Activated T-cell treated with anti-CD3 and anti-CD28 coated beads, Interleukin-2, amount 50 U/mL, for 24 hours (primary cell): ENCODE measurements around the gene LRRC23.

Experiments used
- DNase-seq: peaks from one replicate; pipeline ENCODE4 v3.0.0-alpha.2; 2020
- H3K27ac Mint-ChIP-seq: 2 replicates; pipeline ENCODE4 v1.8.0; 2020; ENCODE audit warnings: mild to moderate bottlenecking, mixed read lengths
- H3K27me3 Mint-ChIP-seq: 2 replicates; pipeline ENCODE4 v1.8.0; 2020; ENCODE audit warnings: mixed read lengths
- H3K36me3 Mint-ChIP-seq: 2 replicates; pipeline ENCODE4 v1.8.0; 2020; ENCODE audit warnings: low read depth, mixed read lengths
- H3K4me1 Mint-ChIP-seq: 2 replicates; pipeline ENCODE4 v1.8.0; 2020; ENCODE audit warnings: low read depth, mixed read lengths
- H3K4me3 Mint-ChIP-seq: 2 replicates; pipeline ENCODE4 v1.8.0; 2020; ENCODE audit warnings: mild to moderate bottlenecking, moderate library complexity, mixed read lengths
- H3K9me3 Mint-ChIP-seq: 2 replicates; pipeline ENCODE4 v1.8.0; 2020; ENCODE audit warnings: mixed read lengths

LRRC23 gene

GRCh38 chr12:6956021-6956727, 51.6 kb downstream of the LRRC23 start:
- peak overlapping the region; percentile 99 for H3K27ac Mint-ChIP-seq
- no peaks in the 10 kb centered on the region for H3K9me3 Mint-ChIP-seq
- H3K27me3 Mint-ChIP-seq: no peaks in the 10 kb centered on the region
- H3K4me1 Mint-ChIP-seq: peaks cover 78% of the 10 kb centered on the region
- DNase-seq: peak; percentile 59
- H3K4me3 Mint-ChIP-seq: peak overlapping the region; percentile 99
- peaks cover 100% of the 10 kb centered on the region for H3K36me3 Mint-ChIP-seq

DNA sequence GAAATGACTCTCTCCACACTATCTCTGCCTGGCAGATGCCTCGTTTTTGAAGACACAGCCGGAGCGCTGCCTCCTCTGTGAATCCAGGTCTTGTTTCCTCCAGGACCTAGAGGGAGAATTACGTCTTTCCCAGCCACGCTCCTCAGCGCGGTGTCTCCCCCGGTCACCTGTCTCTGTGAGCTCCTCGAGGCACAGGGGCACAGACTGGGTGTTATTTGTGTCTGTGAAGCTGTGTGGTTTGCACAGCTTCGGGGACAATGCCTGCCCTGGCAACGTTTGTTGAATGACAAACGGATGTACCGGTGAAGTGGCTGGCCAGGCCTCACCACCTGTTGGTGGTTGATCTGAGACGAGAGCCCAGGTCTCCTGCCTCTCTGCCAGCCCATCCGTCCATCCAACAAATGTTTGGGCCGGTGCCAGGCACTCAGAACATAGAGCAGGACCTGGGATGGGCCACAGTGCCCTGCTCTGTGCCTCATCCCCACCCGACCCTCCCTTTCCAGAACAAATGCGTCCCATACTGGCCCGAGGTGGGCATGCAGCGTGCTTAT, 52.6 kb downstream of the LRRC23 start:
- H3K9me3 Mint-ChIP-seq: no peaks in the 10 kb centered on the region
- H3K27me3 Mint-ChIP-seq: no peaks in the 10 kb centered on the region
- peaks cover 89% of the 10 kb centered on the region for H3K4me1 Mint-ChIP-seq
- no peak for DNase-seq
- H3K27ac Mint-ChIP-seq: peak overlapping the region; percentile 99
- H3K36me3 Mint-ChIP-seq: peaks cover 100% of the 10 kb centered on the region
- H3K4me3 Mint-ChIP-seq: peak overlapping the region; percentile 99

- H3K4me3 Mint-ChIP-seq: peak overlapping the region; percentile 99
- H3K9me3 Mint-ChIP-seq: no peaks in the 10 kb centered on the region
- peaks cover 96% of the 10 kb centered on the region for H3K4me1 Mint-ChIP-seq
- DNase-seq: peak; percentile 55
- H3K27ac Mint-ChIP-seq: peak overlapping the region; percentile 99
- peaks cover 93% of the 10 kb centered on the region for H3K36me3 Mint-ChIP-seq
- no peaks in the 10 kb centered on the region for H3K27me3 Mint-ChIP-seq
These were observed 53.4 kb downstream of the LRRC23 start for GRCh38 chr12:6957741-6958608.

DNA sequence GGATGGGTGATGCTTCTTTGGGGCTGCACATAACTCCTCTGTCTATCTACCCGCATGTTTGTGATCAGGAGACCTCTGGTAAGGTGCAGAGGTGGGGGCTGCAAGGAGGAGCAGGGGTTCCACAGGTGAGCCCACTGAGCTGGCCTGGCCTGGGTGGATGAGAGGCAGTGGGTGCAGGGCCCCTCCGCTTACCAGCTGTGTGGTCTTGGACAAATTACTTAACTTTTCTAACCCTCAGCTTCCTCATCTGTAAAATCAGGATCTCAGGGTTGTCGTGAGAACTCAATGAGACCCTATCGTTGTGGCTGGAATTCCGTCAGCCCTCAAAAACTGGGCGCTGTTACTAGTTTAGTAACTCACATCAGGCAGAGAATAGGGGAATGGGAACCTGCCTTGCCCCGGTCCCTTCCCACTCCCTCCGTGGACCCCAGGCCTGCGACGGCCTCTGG, 54.0 kb downstream of the LRRC23 start:
- Mint-ChIP-seq H3K4me3 (peak overlapping the region; percentile 99), H3K36me3 (peaks cover 87% of the 10 kb centered on the region), H3K27ac (peak overlapping the region; percentile 99), H3K4me1 (peaks cover 96% of the 10 kb centered on the region), H3K9me3 (no peaks in the 10 kb centered on the region), H3K27me3 (no peaks in the 10 kb centered on the region)
- DNase-seq: peak; percentile 54

GRCh38 chr12:6959058-6959804, 54.6 kb downstream of the LRRC23 start:
- Mint-ChIP-seq H3K4me1 (peaks cover 96% of the 10 kb centered on the region), H3K9me3 (no peaks in the 10 kb centered on the region), H3K27me3 (no peaks in the 10 kb centered on the region), H3K4me3 (peak overlapping the region; percentile 99), H3K27ac (peak overlapping the region; percentile 99), H3K36me3 (peaks cover 87% of the 10 kb centered on the region)
- DNase-seq: peak; percentile 78

DNA sequence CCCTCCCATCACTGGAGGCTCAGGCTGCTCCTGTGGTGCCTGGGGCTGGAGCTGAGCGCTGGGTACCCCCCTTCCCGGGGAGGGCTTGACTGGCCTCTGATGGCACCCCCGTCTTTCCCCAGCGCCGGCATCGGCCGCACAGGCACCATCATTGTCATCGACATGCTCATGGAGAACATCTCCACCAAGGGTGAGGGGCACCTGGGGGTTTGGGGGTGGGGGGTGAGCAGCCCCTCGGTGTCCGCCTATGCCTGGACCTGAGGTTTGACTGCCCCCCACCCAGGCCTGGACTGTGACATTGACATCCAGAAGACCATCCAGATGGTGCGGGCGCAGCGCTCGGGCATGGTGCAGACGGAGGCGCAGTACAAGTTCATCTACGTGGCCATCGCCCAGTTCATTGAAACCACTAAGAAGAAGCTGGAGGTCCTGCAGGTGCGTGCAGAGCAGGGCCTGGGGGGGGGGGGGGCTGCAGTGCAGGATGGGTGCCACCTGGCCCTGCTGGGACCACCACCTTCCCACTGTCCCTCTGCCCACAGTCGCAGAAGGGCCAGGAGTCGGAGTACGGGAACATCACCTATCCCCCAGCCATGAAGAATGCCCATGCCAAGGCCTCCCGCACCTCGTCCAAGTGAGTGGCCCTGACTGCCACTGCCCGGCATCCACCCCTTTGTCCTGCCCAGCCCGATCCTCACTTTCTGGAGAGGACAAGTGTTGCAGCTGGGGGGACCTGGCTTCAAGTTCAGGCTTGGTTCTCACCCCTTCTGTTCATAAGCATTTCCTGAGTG, 55.4 kb downstream of the LRRC23 start:
- no peaks in the 10 kb centered on the region for H3K27me3 Mint-ChIP-seq
- H3K4me1 Mint-ChIP-seq: peaks cover 96% of the 10 kb centered on the region
- DNase-seq: no peak
- H3K9me3 Mint-ChIP-seq: no peaks in the 10 kb centered on the region
- peak overlapping the region; percentile 99 for H3K4me3 Mint-ChIP-seq
- H3K36me3 Mint-ChIP-seq: peaks cover 87% of the 10 kb centered on the region
- H3K27ac Mint-ChIP-seq: peak overlapping the region; percentile 99

GRCh38 chr12:6960593-6961277, 56.1 kb downstream of the LRRC23 start:
- peak overlapping the region; percentile 99 for H3K4me3 Mint-ChIP-seq
- no peaks in the 10 kb centered on the region for H3K27me3 Mint-ChIP-seq
- peaks cover 96% of the 10 kb centered on the region for H3K4me1 Mint-ChIP-seq
- H3K27ac Mint-ChIP-seq: peak overlapping the region; percentile 99
- H3K36me3 Mint-ChIP-seq: peaks cover 87% of the 10 kb centered on the region
- no peaks in the 10 kb centered on the region for H3K9me3 Mint-ChIP-seq
- peak; percentile 62 for DNase-seq

- peak; percentile 95 for DNase-seq
- H3K36me3 Mint-ChIP-seq: peaks cover 87% of the 10 kb centered on the region
- H3K9me3 Mint-ChIP-seq: no peaks in the 10 kb centered on the region
- peak overlapping the region; percentile 99 for H3K27ac Mint-ChIP-seq
- H3K4me3 Mint-ChIP-seq: peak overlapping the region; percentile 99
- H3K27me3 Mint-ChIP-seq: no peaks in the 10 kb centered on the region
- peaks cover 95% of the 10 kb centered on the region for H3K4me1 Mint-ChIP-seq
These were observed 56.7 kb downstream of the LRRC23 start for GRCh38 chr12:6961278-6961694.

GRCh38 chr12:6961695-6962284, 57.2 kb downstream of the LRRC23 start:
- no peaks in the 10 kb centered on the region for H3K9me3 Mint-ChIP-seq
- H3K27me3 Mint-ChIP-seq: no peaks in the 10 kb centered on the region
- peaks cover 93% of the 10 kb centered on the region for H3K4me1 Mint-ChIP-seq
- H3K36me3 Mint-ChIP-seq: peaks cover 87% of the 10 kb centered on the region
- DNase-seq: peak; percentile 84
- H3K4me3 Mint-ChIP-seq: peak overlapping the region; percentile 99
- peak overlapping the region; percentile 99 for H3K27ac Mint-ChIP-seq

GRCh38 chr12:6962285-6963015, 57.8 kb downstream of the LRRC23 start:
- H3K36me3 Mint-ChIP-seq: peaks cover 87% of the 10 kb centered on the region
- H3K4me1 Mint-ChIP-seq: peaks cover 91% of the 10 kb centered on the region
- peak overlapping the region; percentile 99 for H3K4me3 Mint-ChIP-seq
- DNase-seq: peak; percentile 59
- H3K27ac Mint-ChIP-seq: peak overlapping the region; percentile 99
- H3K27me3 Mint-ChIP-seq: no peaks in the 10 kb centered on the region
- H3K9me3 Mint-ChIP-seq: no peaks in the 10 kb centered on the region

DNA sequence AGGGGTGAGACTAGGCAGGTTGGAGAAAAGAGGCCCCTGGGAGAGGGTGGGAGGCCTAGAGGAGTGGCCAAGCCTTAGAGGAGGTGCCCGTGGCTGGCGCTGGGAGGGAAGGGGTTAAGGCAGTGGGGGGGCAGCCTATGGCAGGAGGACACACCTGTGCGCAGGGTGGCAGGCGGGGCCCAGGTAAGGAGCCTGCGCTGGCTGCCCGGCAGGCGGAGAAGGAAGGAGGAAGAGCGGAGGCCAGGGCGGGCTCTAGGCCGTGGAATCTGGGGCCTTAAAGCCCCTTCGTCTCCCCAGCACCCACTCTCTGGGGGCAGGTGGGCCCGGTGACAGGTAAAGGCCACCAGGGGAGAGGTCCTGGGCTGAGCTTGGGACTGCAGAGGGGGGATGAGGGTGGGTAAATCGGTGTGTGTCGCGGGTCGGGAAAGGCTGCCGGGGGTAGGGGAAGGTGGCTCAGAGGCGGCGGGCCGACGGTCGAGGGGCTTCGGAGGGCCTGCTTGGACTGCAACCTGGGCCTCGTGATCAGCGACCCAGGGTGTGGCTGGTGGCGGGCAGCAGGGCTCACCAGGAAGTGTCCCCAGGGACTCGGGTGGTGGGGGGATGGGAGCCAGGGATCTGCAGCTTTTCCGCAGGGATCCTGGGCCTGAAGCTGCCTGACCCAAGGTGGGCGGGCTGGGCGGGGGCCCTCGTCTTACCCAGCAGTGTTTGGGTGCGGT, 58.6 kb downstream of the LRRC23 start:
- Mint-ChIP-seq H3K9me3 (no peaks in the 10 kb centered on the region), H3K27me3 (no peaks in the 10 kb centered on the region), H3K4me3 (peak overlapping the region; percentile 31), H3K36me3 (peaks cover 87% of the 10 kb centered on the region), H3K27ac (peak overlapping the region; percentile 100), H3K4me1 (peaks cover 91% of the 10 kb centered on the region)
- no peak for DNase-seq
